HFFc6 (cell line): ENCODE data around the gene NADK. TPM values are rescaled to one million over a fixed set of nuclear protein-coding genes. Genes with fewer than 3 reads are reported as not detected.

Experiments
- DNase-seq: peaks from one replicate; pipeline ENCODE4 v3.0.0-alpha.2; 2018
- H3K27ac Mint-ChIP-seq: 2 replicates; pipeline ENCODE4 v1.8.0; 2020; ENCODE audit warnings: mild to moderate bottlenecking, mixed read lengths
- H3K27me3 Mint-ChIP-seq: 2 replicates; pipeline ENCODE4 v1.8.0; 2021; ENCODE audit warnings: mild to moderate bottlenecking, moderate library complexity, mixed read lengths; ENCODE audit not compliant: insufficient read depth
- H3K36me3 Mint-ChIP-seq: 2 replicates; pipeline ENCODE4 v1.8.0; 2021; ENCODE audit warnings: low read depth, mixed read lengths
- H3K4me1 Mint-ChIP-seq: 2 replicates; pipeline ENCODE4 v1.8.0; 2020; ENCODE audit warnings: low read depth, mixed read lengths
- H3K4me3 Mint-ChIP-seq: 2 replicates; pipeline ENCODE4 v1.8.0; 2020; ENCODE audit warnings: mild to moderate bottlenecking, moderate library complexity, mixed read lengths
- H3K9me3 Mint-ChIP-seq: 2 replicates; pipeline ENCODE4 v1.8.0; 2020; ENCODE audit warnings: mild to moderate bottlenecking, mixed read lengths
- CTCF ChIP-seq: fragments of 200-600 bp; sonication (generic); IDR thresholded peaks from 2 replicates; pipeline ENCODE4 v1.5.0; 2021; ENCODE audit warnings: antibody characterized with exemption, mild to moderate bottlenecking
- total RNA-seq, 6 experiments: library from RNA; stranded (reverse); fragmentation: NEBNext Ultra II Directional; extraction: Animal tissue kit (Norgen Biotek cat#: 25700); gene quantifications; 2 replicates in 1 of 6; 3 replicates in 5 of 6; pipeline ENCODE4 v1.2.3, GENCODE V29; 2021

The NADK gene
- total RNA-seq, 6 experiments from 2014 or later, result 50.3 to 68.8 (median 54.8) TPM

- DNase-seq, result no peak
- TF ChIP-seq CTCF, result no peak
- Mint-ChIP-seq H3K27ac (peak overlapping the region; percentile 3; the same call in 1 of the 2 replicates), H3K4me3 (no peak overlapping the region), H3K36me3 (peaks cover 33% of the 10 kb centered on the region), H3K27me3 (peaks cover 7% of the 10 kb centered on the region), H3K9me3 (no peaks in the 10 kb centered on the region), H3K4me1 (peaks cover 16% of the 10 kb centered on the region)
Observed at GRCh38 chr1:1786836-1787605, 8.8 kb upstream of the NADK start.

DNA sequence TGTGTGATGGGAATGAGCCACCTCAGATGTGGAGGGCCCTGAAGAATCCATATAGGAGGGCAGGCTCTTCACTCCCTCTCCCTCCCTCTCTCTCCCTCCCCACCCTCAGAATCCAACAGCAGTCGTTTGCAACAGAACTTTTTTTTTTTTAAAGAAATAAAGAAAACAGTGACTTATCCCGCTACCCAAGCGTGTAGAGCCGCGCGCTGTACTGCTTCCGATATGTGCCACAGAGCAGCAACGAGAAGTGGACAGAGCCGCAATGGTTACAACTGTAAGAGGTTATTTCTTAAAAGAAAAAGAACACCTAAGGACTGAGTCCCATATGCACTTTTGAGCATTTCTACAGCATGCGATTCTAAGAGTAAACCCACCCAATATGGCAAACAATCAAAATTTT is 7.4 kb upstream of the NADK start:
- peaks cover 31% of the 10 kb centered on the region for H3K36me3 Mint-ChIP-seq
- TF ChIP-seq CTCF, result no peak
- H3K4me1 Mint-ChIP-seq, result peaks cover 27% of the 10 kb centered on the region
- no peak overlapping the region for H3K27ac Mint-ChIP-seq
- DNase-seq, result no peak
- no peaks in the 10 kb centered on the region for H3K9me3 Mint-ChIP-seq
- peaks cover 12% of the 10 kb centered on the region for H3K27me3 Mint-ChIP-seq
- no peak overlapping the region for H3K4me3 Mint-ChIP-seq

- DNase-seq, result no peak
- H3K27me3 Mint-ChIP-seq, result peaks cover 16% of the 10 kb centered on the region
- H3K9me3 Mint-ChIP-seq, result no peaks in the 10 kb centered on the region
- H3K27ac Mint-ChIP-seq, result peak overlapping the region; percentile 64; the same call in 1 of the 2 replicates
- peaks cover 35% of the 10 kb centered on the region for H3K4me1 Mint-ChIP-seq
- no peak for TF ChIP-seq CTCF
- H3K36me3 Mint-ChIP-seq, result peaks cover 26% of the 10 kb centered on the region
- H3K4me3 Mint-ChIP-seq, result no peak overlapping the region
Observed at GRCh38 chr1:1784933-1785332, 6.7 kb upstream of the NADK start.

DNA sequence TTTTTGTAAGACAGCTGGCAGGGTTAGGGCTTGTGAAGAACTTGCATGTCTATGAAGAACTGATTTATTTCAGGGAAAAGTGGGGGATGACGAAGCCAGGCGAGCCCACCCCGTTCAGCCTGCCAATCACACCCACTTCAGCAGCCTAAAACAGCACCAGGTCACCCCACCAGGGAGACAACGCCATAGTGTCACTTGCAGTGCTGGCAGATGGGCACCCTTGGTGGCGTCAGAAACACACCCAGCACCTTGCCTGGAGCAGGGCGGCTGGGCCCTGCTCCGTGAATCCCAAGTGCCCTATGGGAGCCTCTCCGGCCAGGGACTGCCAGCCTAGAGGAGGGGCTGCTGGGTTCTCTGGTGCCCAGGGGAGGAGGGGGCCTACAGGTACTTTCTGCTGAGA is 5.0 kb upstream of the NADK start:
- Mint-ChIP-seq H3K4me1 (peaks cover 43% of the 10 kb centered on the region), H3K27me3 (peaks cover 17% of the 10 kb centered on the region), H3K9me3 (no peaks in the 10 kb centered on the region), H3K27ac (peak overlapping the region; percentile 71), H3K4me3 (peak overlapping the region; percentile 18), H3K36me3 (peaks cover 18% of the 10 kb centered on the region)
- DNase-seq, result no peak
- no peak for TF ChIP-seq CTCF

GRCh38 chr1:1782399-1783221 is 4.3 kb upstream of the NADK start:
- Mint-ChIP-seq H3K27me3 (peaks cover 19% of the 10 kb centered on the region), H3K36me3 (peaks cover 18% of the 10 kb centered on the region), H3K4me1 (peaks cover 43% of the 10 kb centered on the region), H3K4me3 (peak overlapping the region; percentile 18), H3K9me3 (no peaks in the 10 kb centered on the region), H3K27ac (peak overlapping the region; percentile 71)
- no peak for TF ChIP-seq CTCF
- peak; percentile 32 for DNase-seq
